K562 (cell line): ENCODE results near the gene TDRD5. TPM values are rescaled to one million over a fixed set of nuclear protein-coding genes. Genes with fewer than 3 reads are reported as not detected.

Source experiments
- ATAC-seq: fragments of 200-7000 bp; cut with Tn5 transposase; 3 replicates; pipeline ENCODE4 v1.9.1; 2020; ENCODE audit warnings: moderate library complexity
- BruUV-seq: library from RNA; stranded (reverse); fragments of 400-500 nt; replicated peaks from 2 replicates; lab custom pipeline; 2021; lab: Mats Ljungman, UMichigan
- CTCF ChIA-PET: fragments of 300-600 bp; formaldehyde crosslinking; extraction: SDS; loops from one replicate; lab custom pipeline; 2021; ENCODE audit warnings: low intra/inter-chr PET ratio; lab: Yijun Ruan, JAX
- POLR2A ChIA-PET: fragments of 300-600, 350-650 bp; sonication (Branson Sonifier 250); formaldehyde crosslinking; extraction: SDS; loops from one replicate; lab custom pipeline; 2021; ENCODE audit warnings: antibody characterized with exemption, inconsistent platforms; lab: Yijun Ruan, JAX
- DNase-seq, 4 experiments: peaks; one replicate each; pipeline versions ENCODE4 v3.0.0 to v3.0.0-alpha.2; 2011 to 2018; ENCODE audit warnings: low spot score in 3 of 4, mixed read lengths in 3 of 4; ENCODE audit errors: extremely low read depth in 1 of 4
- FAIRE-seq: peaks from 2 replicates; lab custom pipeline; 2011; peaks lifted over from hg19 to GRCh38; lab: Jason Lieb, UNC
- H2AFZ ChIP-seq: 2 replicates; pipeline ENCODE4 v1.6.0; 2011; ENCODE audit warnings: low read depth, low read length, control low read depth, inconsistent platforms
- H3K27ac ChIP-seq: fragments of 200-600 bp; 3 replicates; pipeline ENCODE4 v1.8.0; 2011; ENCODE audit warnings: low read depth, mild to moderate bottlenecking, control low read depth, inconsistent platforms, low read length, moderate library complexity, mixed read lengths; ENCODE audit errors: extremely low read depth
- H3K27me3 ChIP-seq, 2 experiments: fragments of 300-600 bp in 1 of 2; 2 replicates in 1 of 2; 3 replicates in 1 of 2; pipeline versions ENCODE4 v1.6.0 to v1.8.0; 2011; ENCODE audit warnings: inconsistent platforms in 2 of 2, low read length in 2 of 2, mild to moderate bottlenecking in 1 of 2, mixed read lengths in 1 of 2, moderate library complexity in 1 of 2; ENCODE audit not compliant: control insufficient read depth in 2 of 2, insufficient read depth in 2 of 2
- H3K36me3 ChIP-seq: fragments of 300-600 bp; 3 replicates; pipeline ENCODE4 v1.8.0; 2011; ENCODE audit warnings: mild to moderate bottlenecking, low read length, inconsistent platforms; ENCODE audit not compliant: control insufficient read depth, insufficient read depth
- H3K4me1 ChIP-seq, 2 experiments: fragments of 200-600 bp in 1 of 2; replicated peaks in 1 of 2; 2 replicates in 1 of 2; 3 replicates in 1 of 2; pipeline versions ENCODE4 v1.5.1 to v1.8.0; 2011; ENCODE audit warnings: inconsistent platforms in 2 of 2, low read length in 2 of 2, mild to moderate bottlenecking in 1 of 2, mixed read lengths in 1 of 2, moderate library complexity in 1 of 2; ENCODE audit not compliant: control insufficient read depth in 2 of 2, insufficient read depth in 2 of 2
- H3K4me2 ChIP-seq: 2 replicates; pipeline ENCODE4 v1.6.1; 2011; ENCODE audit warnings: low read length, control low read depth, inconsistent platforms, mixed read lengths; ENCODE audit not compliant: insufficient read depth
- H3K4me3 ChIP-seq: fragments of 200-600 bp; sonication (generic), shearing (Covaris generic); 2 replicates; pipeline ENCODE4 v1.5.1; 2016; ENCODE audit warnings: control low read depth, inconsistent platforms
- H3K79me2 ChIP-seq: fragments of 200-600 bp; 3 replicates; pipeline ENCODE4 v1.8.0; 2011; ENCODE audit warnings: low read length, inconsistent platforms; ENCODE audit not compliant: control insufficient read depth, insufficient read depth
- H3K9ac ChIP-seq, 2 experiments: 2 replicates each; pipeline versions ENCODE4 v1.6.0 to v1.6.1; 2011; ENCODE audit warnings: low read depth in 2 of 2, low read length in 2 of 2, control low read depth in 1 of 2, inconsistent platforms in 1 of 2, mild to moderate bottlenecking in 1 of 2, mixed read lengths in 1 of 2; ENCODE audit not compliant: insufficient read depth in 1 of 2
- H3K9me1 ChIP-seq: one replicate; pipeline ENCODE4 v1.6.0; 2011; ENCODE audit warnings: inconsistent platforms, mild to moderate bottlenecking, low read length, moderate library complexity; ENCODE audit not compliant: control insufficient read depth, insufficient read depth
- H3K9me3 ChIP-seq: replicated peaks from 2 replicates; pipeline ENCODE4 v1.5.1; 2011; ENCODE audit warnings: low read depth, low read length, inconsistent platforms; ENCODE audit not compliant: control insufficient read depth, insufficient read depth
- H4K20me1 ChIP-seq: replicated peaks from 2 replicates; pipeline ENCODE4 v1.6.1; 2011; ENCODE audit warnings: low read length, inconsistent platforms, mixed read lengths; ENCODE audit not compliant: control insufficient read depth, insufficient read depth
- ASH1L ChIP-seq: fragments of 450-650 bp; IDR thresholded peaks from 2 replicates; pipeline ENCODE4 v1.6.1; 2018; ENCODE audit warnings: borderline replicate concordance, mild to moderate bottlenecking, low read depth; ENCODE audit not compliant: partially characterized antibody
- CTCFL ChIP-seq: IDR thresholded peaks from 2 replicates; pipeline ENCODE4 v1.6.1; 2011; ENCODE audit warnings: borderline replicate concordance, low read depth, mild to moderate bottlenecking, moderate library complexity, low read length; ENCODE audit not compliant: insufficient read depth, poor library complexity, severe bottlenecking
- MAFG ChIP-seq: fragments of 450-650 bp; conservative IDR thresholded peaks from 2 replicates; pipeline ENCODE4 v1.6.1; 2016; ENCODE audit warnings: missing genetic modification characterization, missing compliant biosample characterization
- NR0B1 ChIP-seq: fragments of 450-650 bp; IDR thresholded peaks from one replicate; pipeline ENCODE4 v1.6.1; 2018; ENCODE audit warnings: mild to moderate bottlenecking, moderate library complexity; ENCODE audit not compliant: partially characterized antibody
- RCOR1 ChIP-seq, 2 experiments: IDR thresholded peaks; 2 replicates each; pipeline ENCODE4 v1.6.1; 2012; ENCODE audit warnings: low read depth in 2 of 2, low read length in 2 of 2, borderline replicate concordance in 1 of 2, improper control_type of control experiment in 1 of 2
- ZBTB8A ChIP-seq: fragments of 450-650 bp; IDR thresholded peaks from 2 replicates; pipeline ENCODE4 v1.6.1; 2018; ENCODE audit warnings: mild to moderate bottlenecking, moderate library complexity; ENCODE audit not compliant: partially characterized antibody
- ZNF212 ChIP-seq: fragments of 450-650 bp; formaldehyde crosslinking; IDR thresholded peaks from 2 replicates; pipeline ENCODE4 v1.4.0; 2020; ENCODE audit warnings: mild to moderate bottlenecking
- ZNF589 ChIP-seq: fragments of 200-800 bp; sonication (Bioruptor generic); IDR thresholded peaks from 2 replicates; pipeline ENCODE4 v1.6.1; 2016; ENCODE audit warnings: low read depth, missing genetic modification characterization, missing compliant biosample characterization
- WGBS: fragments of 100-300 bp; shearing (Covaris generic); methylation state at CpG from one replicate; pipeline ENCODE4 v1.1.6; 2016; ENCODE audit warnings: low coverage, mixed read lengths; ENCODE audit not compliant: insufficient coverage; ENCODE audit errors: missing lambda C conversion rate; 5-methylcytosine and 5-hydroxymethylcytosine counted together
- in situ Hi-C: fragments of 300-500 bp; cut with MboI; formaldehyde crosslinking; loops from 4 replicates; pipeline ENCODE4 v1.15.0; 2018; ENCODE audit warnings: inconsistent platforms, mixed read lengths
- intact Hi-C: fragments of 100-400 bp; cut with micrococcal nuclease; formaldehyde crosslinking; loops from 2 replicates; pipeline ENCODE4 v1.14.2; 2022
- polyA plus RNA-seq, 8 experiments: library from polyadenylated mRNA; depleted of rRNA in 4 of 8; stranded (reverse) in 5 of 8; unstranded in 3 of 8; fragments of >200 nt; fragmentation: Nextera tagmentation in 2 of 8; fragmentation: Illumina TruSeq in 1 of 8; extraction: Ambion mirVana in 2 of 8; extraction: Trizol in 1 of 8; gene quantifications; 2 replicates each; pipeline versions ENCODE4 v1.2.1 to v1.2.3, GENCODE V29; 2011 to 2014; ENCODE audit warnings: inconsistent platforms in 1 of 8, missing spikeins in 1 of 8
- total RNA-seq, 7 experiments: library from RNA; depleted of rRNA in 6 of 7; stranded (reverse); fragments of >200 nt in 6 of 7; fragmentation: Illumina TruSeq in 2 of 7; extraction: Trizol in 2 of 7; gene quantifications; 2 replicates each; pipeline versions ENCODE4 v1.2.1 to v1.2.3, GENCODE V29; 2011 to 2021; ENCODE audit warnings: low replicate concordance in 1 of 7

Gene TDRD5
- total and polyA plus RNA-seq, 9 of the 15 experiments (the other 6 are each of a cell fraction or from before 2014, with no cell fraction given) = 0.04 to 0.57 (median 0.26) TPM; not detected in 1

- CTCF ChIA-PET = no interaction called here
- Histone ChIP-seq H2AFZ (no peak overlapping the region), H3K4me2 (no peak overlapping the region), H3K9me1 (no peaks in the 10 kb centered on the region), H4K20me1 (no peaks in the 10 kb centered on the region; the same call in 1 of the 2 replicates), H3K36me3 (no peaks in the 10 kb centered on the region), H3K4me3 (no peak overlapping the region), H3K79me2 (no peaks in the 10 kb centered on the region), H3K27me3 (peaks cover 24 to 36% of the 10 kb centered on the region in 2 experiments), H3K9me3 (no peaks in the 10 kb centered on the region), H3K9ac (no peak overlapping the region), H3K4me1 (peaks cover 0 to 8% of the 10 kb centered on the region in 2 experiments; a peak in 2 of 5 replicates), H3K27ac (no peak overlapping the region)
- in situ Hi-C loops = no loop called here
- TF ChIP-seq RCOR1 (IDR thresholded peaks at IDR 0.05; ENCODE audit: borderline replicate concordance in 1 of 2, low read depth in 2 of 2, low read length in 2 of 2) = no peak
- POLR2A ChIA-PET = interaction anchor here (0.6 to 0.8 kb wide), 2 partner anchors 219 to 246 kb away, joined by 3 read pairs; no protein-coding TSS in a partner anchor
- ATAC-seq (no peak), DNase-seq (no peak), FAIRE-seq (no peak)
- intact Hi-C loops = no loop called here
- no TSS peak for BruUV-seq
- 0% methylated on average over 5 of the region's 5 CpGs for WGBS
Measured at GRCh38 chr1:179583771-179584320, 7.8 kb upstream of the TDRD5 start.

- Histone ChIP-seq H3K27me3 (peaks cover 27 to 45% of the 10 kb centered on the region in 2 experiments), H3K9me3 (no peaks in the 10 kb centered on the region), H3K36me3 (no peaks in the 10 kb centered on the region), H3K9me1 (no peaks in the 10 kb centered on the region), H3K79me2 (no peaks in the 10 kb centered on the region), H3K9ac (peak overlapping the region in 1 of 2 experiments; percentile 46; a peak in 1 of 4 replicates), H3K4me1 (peaks cover 0 to 8% of the 10 kb centered on the region in 2 experiments; a peak in 2 of 5 replicates), H3K27ac (no peak overlapping the region), H2AFZ (peak overlapping the region; percentile 35; the same call in 1 of the 2 replicates), H4K20me1 (no peaks in the 10 kb centered on the region; the same call in 1 of the 2 replicates), H3K4me3 (peak overlapping the region; percentile 24), H3K4me2 (peak overlapping the region; percentile 24; the same call in 1 of the 2 replicates)
- peak; percentile 65 to 76 (median 68) for DNase-seq
- peak; percentile 99 for ATAC-seq
- FAIRE-seq = no peak
- WGBS = 9% methylated on average over 50 of the region's 60 CpGs
- in situ Hi-C loops = no loop called here
- no TSS peak for BruUV-seq
- ChIA-PET CTCF (interaction anchor here (0.6 kb wide), 1 partner anchor 1276 kb away, joined by 7 read pairs; no protein-coding TSS in a partner anchor), POLR2A (interaction anchor here (1.1 kb wide), 1 partner anchor 9 kb away, joined by 4 read pairs; no protein-coding TSS in a partner anchor)
- intact Hi-C loops = loop anchor here (5.0 kb wide), 1 partner anchor 226 kb away; no protein-coding TSS in a partner anchor
- TF ChIP-seq MAFG (tag) = no peak
- TF ChIP-seq ZNF212 (CRISPR knock-in tag) = no peak
- peak; percentile 79 for TF ChIP-seq CTCFL
- TF ChIP-seq NR0B1 = no peak
- no peak for TF ChIP-seq ZBTB8A
- TF ChIP-seq ASH1L = no peak
- TF ChIP-seq ZNF589 (CRISPR knock-in tag) = no peak
Measured at GRCh38 chr1:179586107-179586823, 5.4 kb upstream of the TDRD5 start.
